PFSK-1 (cell line): ENCODE data around the gene ADARB1.

Experiments used
- POLR2AphosphoS5 ChIP-seq: IDR thresholded peaks from 2 replicates; pipeline ENCODE4 v1.6.1; 2012; ENCODE audit warnings: low read depth, mild to moderate bottlenecking, control low read depth, low read length, moderate library complexity
- REST ChIP-seq, 2 experiments: IDR thresholded peaks; 2 replicates each; pipeline versions ENCODE4 v1.6.1 to v1.8.0; 2011 to 2012; ENCODE audit warnings: low read depth in 2 of 2, low read length in 2 of 2, control low read depth in 1 of 2, inconsistent platforms in 1 of 2, mild to moderate bottlenecking in 1 of 2, moderate library complexity in 1 of 2; ENCODE audit not compliant: insufficient read depth in 1 of 2
- SIN3A ChIP-seq: IDR thresholded peaks from 2 replicates; pipeline ENCODE4 v1.6.1; 2012; ENCODE audit warnings: mild to moderate bottlenecking, low read length, moderate library complexity, borderline replicate concordance; ENCODE audit not compliant: insufficient read depth
- TAF1 ChIP-seq: IDR thresholded peaks from 2 replicates; pipeline ENCODE4 v1.6.1; 2012; ENCODE audit warnings: low read length, control low read depth, borderline replicate concordance; ENCODE audit not compliant: insufficient read depth

- TF ChIP-seq SIN3A = no peak
- no peak for TF ChIP-seq POLR2AphosphoS5
- no peak for TF ChIP-seq REST (IDR thresholded peaks at IDR 0.05; ENCODE audit: insufficient read depth in 1 of 2, low read depth in 2 of 2, low read length in 2 of 2)
- TF ChIP-seq TAF1 = no peak
These were observed 185.9 kb downstream of the ADARB1 start for GRCh38 chr21:45260191-45260825.
